ENCODE measurements around the gene PNPLA2. TPM values are rescaled to one million over a fixed set of nuclear protein-coding genes. Genes with fewer than 3 reads are reported as not detected.

PNPLA2 gene
- polyA plus RNA-seq, 3 donors = 26.8 to 321 (median 35.0) TPM

DNA sequence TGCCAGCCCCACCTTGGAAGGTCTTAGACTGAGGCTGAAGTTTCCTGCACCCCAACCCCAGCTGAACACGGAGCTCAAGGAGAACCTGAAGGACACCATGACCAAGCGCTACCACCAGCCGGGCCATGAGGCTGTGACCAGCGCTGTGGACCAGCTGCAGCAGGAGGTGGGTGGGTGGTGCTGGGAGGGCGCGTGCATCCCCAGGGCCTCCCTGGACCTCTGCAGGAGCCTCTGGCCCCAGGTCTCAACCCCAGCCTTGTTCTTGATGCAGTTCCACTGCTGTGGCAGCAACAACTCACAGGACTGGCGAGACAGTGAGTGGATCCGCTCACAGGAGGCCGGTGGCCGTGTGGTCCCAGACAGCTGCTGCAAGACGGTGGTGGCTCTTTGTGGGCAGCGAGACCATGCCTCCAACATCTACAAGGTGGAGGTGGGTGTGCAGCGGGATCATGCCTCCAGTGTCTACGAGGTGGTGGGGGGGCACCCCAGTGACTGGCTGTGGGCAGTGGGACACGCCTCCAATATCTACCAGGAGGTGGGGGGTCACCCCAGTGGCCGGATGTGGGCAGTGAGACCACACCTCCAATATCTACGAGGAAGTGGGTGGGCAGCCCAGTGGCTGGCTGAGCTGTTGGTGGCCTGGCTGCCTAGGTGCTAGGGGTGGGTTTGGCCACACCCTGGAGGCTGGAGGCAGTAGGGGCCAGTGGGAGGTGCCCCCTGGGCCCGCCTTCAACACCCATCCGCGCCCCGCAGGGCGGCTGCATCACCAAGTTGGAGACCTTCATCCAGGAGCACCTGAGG, 18.7 kb downstream of the PNPLA2 start:
- H3K4me1 Mint-ChIP-seq = peaks cover 39% of the 10 kb centered on the region
- no peak overlapping the region for H3K4me3 Mint-ChIP-seq
- intact Hi-C loops (cut with micrococcal nuclease) = no loop called here
- no peak overlapping the region for H3K4me2 ChIP-seq (replicated peaks; ENCODE audit: extremely low read depth, low read length, poor library complexity, severe bottlenecking)
- WGBS (ENCODE audit: insufficient coverage) = 92% methylated on average over 16 of the region's 22 CpGs
- no peak overlapping the region for H3K27ac ChIP-seq (ENCODE audit: low read depth in 1 of 2, low read length in 2 of 2)
- H3K36me3 ChIP-seq (replicated peaks in 1 of 2; ENCODE audit: control insufficient read depth in 1 of 2, insufficient read depth in 2 of 2, low read length in 2 of 2) = peaks cover 41 to 46% of the 10 kb centered on the region in 2 donors
- H4K20me1 ChIP-seq (ENCODE audit: insufficient read depth, low read length) = peaks cover 91% of the 10 kb centered on the region
- peaks cover 37 to 49% of the 10 kb centered on the region in 2 donors for H3K4me1 ChIP-seq (ENCODE audit: control insufficient read depth in 1 of 2, insufficient read depth in 2 of 2, low read length in 2 of 2)
- no peak overlapping the region for H2AFZ ChIP-seq (ENCODE audit: insufficient read depth, low read depth, low read length, poor library complexity, severe bottlenecking)
- peaks cover 0 to 3% (median 0%) of the 10 kb centered on the region in 7 donors for H3K9me3 Mint-ChIP-seq
- H3K27me3 ChIP-seq (ENCODE audit: control insufficient read depth in 2 of 2, insufficient read depth in 2 of 2, low read length in 2 of 2) = peaks cover 0 to 11% of the 10 kb centered on the region in 2 donors
- no peak overlapping the region for H3K27ac Mint-ChIP-seq
- peaks cover 0 to 26% (median 5%) of the 10 kb centered on the region in 3 donors for H3K27me3 Mint-ChIP-seq (ENCODE audit: low read depth in 3 of 3)
- TF ChIP-seq, protein P1, sequence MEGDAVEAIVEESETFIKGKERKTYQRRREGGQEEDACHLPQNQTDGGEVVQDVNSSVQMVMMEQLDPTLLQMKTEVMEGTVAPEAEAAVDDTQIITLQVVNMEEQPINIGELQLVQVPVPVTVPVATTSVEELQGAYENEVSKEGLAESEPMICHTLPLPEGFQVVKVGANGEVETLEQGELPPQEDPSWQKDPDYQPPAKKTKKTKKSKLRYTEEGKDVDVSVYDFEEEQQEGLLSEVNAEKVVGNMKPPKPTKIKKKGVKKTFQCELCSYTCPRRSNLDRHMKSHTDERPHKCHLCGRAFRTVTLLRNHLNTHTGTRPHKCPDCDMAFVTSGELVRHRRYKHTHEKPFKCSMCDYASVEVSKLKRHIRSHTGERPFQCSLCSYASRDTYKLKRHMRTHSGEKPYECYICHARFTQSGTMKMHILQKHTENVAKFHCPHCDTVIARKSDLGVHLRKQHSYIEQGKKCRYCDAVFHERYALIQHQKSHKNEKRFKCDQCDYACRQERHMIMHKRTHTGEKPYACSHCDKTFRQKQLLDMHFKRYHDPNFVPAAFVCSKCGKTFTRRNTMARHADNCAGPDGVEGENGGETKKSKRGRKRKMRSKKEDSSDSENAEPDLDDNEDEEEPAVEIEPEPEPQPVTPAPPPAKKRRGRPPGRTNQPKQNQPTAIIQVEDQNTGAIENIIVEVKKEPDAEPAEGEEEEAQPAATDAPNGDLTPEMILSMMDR (IDR thresholded peaks at IDR 0.05) = no peak
- H3K9ac ChIP-seq (ENCODE audit: insufficient read depth, low read length, poor library complexity, severe bottlenecking) = no peak overlapping the region
- no peaks in the 10 kb centered on the region for H3K9me3 ChIP-seq (replicated peaks in 1 of 2; ENCODE audit: control insufficient read depth in 1 of 2, insufficient read depth in 1 of 2, low read length in 2 of 2)
- no peak overlapping the region for H3K4me3 ChIP-seq (replicated peaks in 1 of 3; ENCODE audit: low read depth in 2 of 3, low read length in 3 of 3)
- H3K36me3 Mint-ChIP-seq = peaks cover 43 to 48% of the 10 kb centered on the region in 2 donors
- DNase-seq = no peak
- H3K79me2 ChIP-seq (ENCODE audit: insufficient read depth, low read length) = peaks cover 50% of the 10 kb centered on the region

DNA sequence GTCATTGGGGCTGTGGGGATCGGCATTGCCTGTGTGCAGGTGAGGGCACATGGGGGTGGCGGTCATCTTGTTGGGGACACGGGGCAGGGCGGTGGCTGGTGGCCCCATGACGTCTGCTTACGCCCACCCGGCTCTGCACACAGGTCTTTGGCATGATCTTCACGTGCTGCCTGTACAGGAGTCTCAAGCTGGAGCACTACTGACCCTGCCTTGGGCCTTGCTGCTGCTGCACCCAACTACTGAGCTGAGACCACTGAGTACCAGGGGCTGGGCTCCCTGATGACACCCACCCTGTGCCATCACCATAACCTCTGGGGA, 19.2 kb downstream of the PNPLA2 start:
- H3K36me3 Mint-ChIP-seq = peaks cover 43 to 48% of the 10 kb centered on the region in 2 donors
- Histone ChIP-seq H2AFZ (ENCODE audit: insufficient read depth, low read depth, low read length, poor library complexity, severe bottlenecking) (no peak overlapping the region), H4K20me1 (ENCODE audit: insufficient read depth, low read length) (peaks cover 91% of the 10 kb centered on the region), H3K4me2 (replicated peaks; ENCODE audit: extremely low read depth, low read length, poor library complexity, severe bottlenecking) (no peak overlapping the region), H3K27me3 (ENCODE audit: control insufficient read depth in 2 of 2, insufficient read depth in 2 of 2, low read length in 2 of 2) (peaks cover 0 to 10% of the 10 kb centered on the region in 2 donors), H3K9ac (ENCODE audit: insufficient read depth, low read length, poor library complexity, severe bottlenecking) (no peak overlapping the region), H3K27ac (ENCODE audit: low read depth in 1 of 2, low read length in 2 of 2) (no peak overlapping the region), H3K36me3 (replicated peaks in 1 of 2; ENCODE audit: control insufficient read depth in 1 of 2, insufficient read depth in 2 of 2, low read length in 2 of 2) (peaks cover 41 to 46% of the 10 kb centered on the region in 2 donors), H3K4me3 (replicated peaks in 1 of 3; ENCODE audit: low read depth in 2 of 3, low read length in 3 of 3) (no peak overlapping the region), H3K79me2 (ENCODE audit: insufficient read depth, low read length) (peaks cover 50% of the 10 kb centered on the region), H3K4me1 (ENCODE audit: control insufficient read depth in 1 of 2, insufficient read depth in 2 of 2, low read length in 2 of 2) (peaks cover 35 to 49% of the 10 kb centered on the region in 2 donors), H3K9me3 (replicated peaks in 1 of 2; ENCODE audit: control insufficient read depth in 1 of 2, insufficient read depth in 1 of 2, low read length in 2 of 2) (no peaks in the 10 kb centered on the region)
- 90% methylated on average over 8 of the region's 8 CpGs for WGBS (ENCODE audit: insufficient coverage)
- peaks cover 0 to 3% (median 0%) of the 10 kb centered on the region in 7 donors for H3K9me3 Mint-ChIP-seq
- TF ChIP-seq, protein P1 (IDR thresholded peaks at IDR 0.05) = no peak
- no peak overlapping the region for H3K27ac Mint-ChIP-seq
- H3K4me3 Mint-ChIP-seq = no peak overlapping the region
- intact Hi-C loops (cut with micrococcal nuclease) = no loop called here
- H3K4me1 Mint-ChIP-seq = peaks cover 38% of the 10 kb centered on the region
- peaks cover 0 to 24% (median 5%) of the 10 kb centered on the region in 3 donors for H3K27me3 Mint-ChIP-seq (ENCODE audit: low read depth in 3 of 3)
- no peak for DNase-seq
